ENCODE data around the gene RPP25L. TPM values are rescaled to one million over a fixed set of nuclear protein-coding genes. Genes with fewer than 3 reads are reported as not detected.

The RPP25L gene
- total RNA-seq, 2 donors from 2014 or later: 29.9 to 49.2 TPM

DNA sequence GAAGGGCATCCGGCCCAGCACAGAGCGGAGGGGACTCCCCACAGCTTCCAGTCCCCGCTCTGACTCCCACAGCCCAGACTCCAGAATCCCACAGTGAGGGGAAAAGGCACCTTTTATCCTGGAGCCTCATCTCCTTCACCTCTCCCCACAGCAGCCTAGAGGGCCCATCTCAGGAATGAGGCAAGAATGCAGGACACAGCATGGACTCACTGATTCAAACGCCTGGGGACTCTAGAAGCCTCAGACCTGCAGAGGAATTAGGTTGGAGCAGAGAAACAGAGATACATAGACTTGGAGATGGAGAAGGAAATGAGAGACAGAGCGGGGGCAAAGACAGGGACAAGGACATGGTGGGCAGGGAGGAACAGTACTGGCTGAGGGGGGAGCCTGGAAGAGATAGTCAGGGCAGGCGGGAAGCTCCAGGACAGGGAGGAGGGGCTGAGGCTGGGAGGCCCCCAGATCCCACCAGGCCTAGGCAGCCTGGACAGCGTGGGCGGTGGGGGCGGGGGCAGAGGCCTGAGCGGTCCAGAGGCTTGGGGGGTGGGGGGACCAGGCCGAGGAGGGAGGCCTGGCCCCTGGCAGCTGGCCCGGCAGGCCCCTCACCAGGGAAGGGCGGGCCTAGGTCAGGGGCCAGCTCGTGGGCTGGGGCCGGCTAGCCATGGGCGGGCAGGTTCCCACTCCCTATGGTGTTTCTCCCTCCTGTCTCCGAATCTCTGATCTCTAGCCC is 38.1 kb downstream of the RPP25L start:
- no peaks in the 10 kb centered on the region for H3K27me3 ChIP-seq
- H3K27ac ChIP-seq: no peak overlapping the region
- H3K4me1 ChIP-seq: peaks cover 0 to 37% of the 10 kb centered on the region in 2 donors
- no peaks in the 10 kb centered on the region for H3K9me3 ChIP-seq
- no peak overlapping the region for H3K4me3 ChIP-seq
- H3K36me3 ChIP-seq: no peaks in the 10 kb centered on the region
- TF ChIP-seq, protein P1, sequence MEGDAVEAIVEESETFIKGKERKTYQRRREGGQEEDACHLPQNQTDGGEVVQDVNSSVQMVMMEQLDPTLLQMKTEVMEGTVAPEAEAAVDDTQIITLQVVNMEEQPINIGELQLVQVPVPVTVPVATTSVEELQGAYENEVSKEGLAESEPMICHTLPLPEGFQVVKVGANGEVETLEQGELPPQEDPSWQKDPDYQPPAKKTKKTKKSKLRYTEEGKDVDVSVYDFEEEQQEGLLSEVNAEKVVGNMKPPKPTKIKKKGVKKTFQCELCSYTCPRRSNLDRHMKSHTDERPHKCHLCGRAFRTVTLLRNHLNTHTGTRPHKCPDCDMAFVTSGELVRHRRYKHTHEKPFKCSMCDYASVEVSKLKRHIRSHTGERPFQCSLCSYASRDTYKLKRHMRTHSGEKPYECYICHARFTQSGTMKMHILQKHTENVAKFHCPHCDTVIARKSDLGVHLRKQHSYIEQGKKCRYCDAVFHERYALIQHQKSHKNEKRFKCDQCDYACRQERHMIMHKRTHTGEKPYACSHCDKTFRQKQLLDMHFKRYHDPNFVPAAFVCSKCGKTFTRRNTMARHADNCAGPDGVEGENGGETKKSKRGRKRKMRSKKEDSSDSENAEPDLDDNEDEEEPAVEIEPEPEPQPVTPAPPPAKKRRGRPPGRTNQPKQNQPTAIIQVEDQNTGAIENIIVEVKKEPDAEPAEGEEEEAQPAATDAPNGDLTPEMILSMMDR (IDR thresholded peaks at IDR 0.05): no peak
- no peak for DNase-seq (ENCODE audit: low spot score)

DNA sequence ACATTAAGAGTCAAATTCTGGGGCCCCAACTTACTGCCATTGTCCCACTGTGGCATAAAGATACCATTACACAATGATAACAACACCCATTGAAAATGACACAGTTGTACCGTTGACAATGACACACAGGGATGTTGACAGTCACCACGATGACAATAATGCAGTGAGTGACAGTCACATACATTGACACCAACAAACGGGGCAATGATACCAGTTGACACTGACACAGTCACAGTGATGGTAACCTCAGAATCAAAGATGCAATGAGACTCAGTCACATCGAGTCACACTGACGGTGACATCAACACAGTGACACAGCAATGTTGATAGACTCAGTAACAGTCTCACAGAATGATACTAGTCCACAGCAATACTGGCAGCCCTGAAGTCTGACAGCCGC is 39.3 kb downstream of the RPP25L start:
- TF ChIP-seq, protein P1 (IDR thresholded peaks at IDR 0.05): no peak
- Histone ChIP-seq H3K4me1 (peaks cover 0 to 34% of the 10 kb centered on the region in 2 donors), H3K9me3 (no peaks in the 10 kb centered on the region), H3K27ac (no peak overlapping the region), H3K4me3 (no peak overlapping the region), H3K36me3 (no peaks in the 10 kb centered on the region), H3K27me3 (no peaks in the 10 kb centered on the region)
- no peak for DNase-seq (ENCODE audit: low spot score)

DNA sequence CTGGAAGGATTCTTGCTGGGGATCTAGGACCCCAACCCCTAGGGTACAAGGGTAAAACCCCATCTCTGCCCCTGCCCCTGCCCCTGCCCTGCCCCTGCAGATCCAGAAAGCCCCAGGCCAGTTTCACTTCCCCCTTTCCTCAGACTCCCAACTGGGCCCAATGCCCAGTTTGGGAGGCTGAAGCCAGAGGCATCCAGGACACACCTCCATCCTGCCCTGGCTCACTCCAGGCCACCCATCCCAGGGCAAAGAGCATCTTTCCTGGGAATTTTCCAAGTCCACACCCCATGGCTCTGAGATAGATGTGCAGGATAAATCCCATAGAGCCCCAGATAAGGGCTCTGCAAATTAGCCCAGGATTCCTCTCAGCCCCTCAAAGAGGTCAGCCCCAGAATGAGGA is 39.8 kb downstream of the RPP25L start:
- no peak for DNase-seq (ENCODE audit: low spot score)
- Histone ChIP-seq H3K36me3 (no peaks in the 10 kb centered on the region), H3K4me1 (peaks cover 0 to 32% of the 10 kb centered on the region in 2 donors), H3K27me3 (no peaks in the 10 kb centered on the region), H3K9me3 (no peaks in the 10 kb centered on the region), H3K4me3 (no peak overlapping the region), H3K27ac (no peak overlapping the region)
- TF ChIP-seq, protein P1 (IDR thresholded peaks at IDR 0.05): no peak

DNA sequence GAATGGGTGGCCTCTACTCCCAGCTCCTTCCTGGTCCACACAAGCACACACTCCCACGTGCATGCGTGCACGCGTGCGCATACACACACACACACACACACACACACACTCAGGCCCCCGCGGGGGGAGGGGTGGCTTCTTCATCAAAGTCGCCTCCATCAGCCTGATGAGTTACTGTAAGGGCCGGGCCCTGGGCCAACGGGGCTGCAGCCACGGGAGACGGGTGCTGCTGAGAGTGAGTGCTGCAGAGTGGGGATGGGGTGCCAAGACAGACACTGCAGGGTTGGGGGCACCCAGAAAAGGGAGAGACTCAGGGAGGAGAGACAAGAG is 40.5 kb downstream of the RPP25L start:
- H3K4me1 ChIP-seq: peaks cover 0 to 33% of the 10 kb centered on the region in 2 donors
- H3K9me3 ChIP-seq: no peaks in the 10 kb centered on the region
- DNase-seq (ENCODE audit: low spot score): no peak
- no peak overlapping the region for H3K27ac ChIP-seq
- H3K36me3 ChIP-seq: no peaks in the 10 kb centered on the region
- TF ChIP-seq, protein P1 (IDR thresholded peaks at IDR 0.05): no peak
- no peak overlapping the region for H3K4me3 ChIP-seq
- H3K27me3 ChIP-seq: no peaks in the 10 kb centered on the region

DNA sequence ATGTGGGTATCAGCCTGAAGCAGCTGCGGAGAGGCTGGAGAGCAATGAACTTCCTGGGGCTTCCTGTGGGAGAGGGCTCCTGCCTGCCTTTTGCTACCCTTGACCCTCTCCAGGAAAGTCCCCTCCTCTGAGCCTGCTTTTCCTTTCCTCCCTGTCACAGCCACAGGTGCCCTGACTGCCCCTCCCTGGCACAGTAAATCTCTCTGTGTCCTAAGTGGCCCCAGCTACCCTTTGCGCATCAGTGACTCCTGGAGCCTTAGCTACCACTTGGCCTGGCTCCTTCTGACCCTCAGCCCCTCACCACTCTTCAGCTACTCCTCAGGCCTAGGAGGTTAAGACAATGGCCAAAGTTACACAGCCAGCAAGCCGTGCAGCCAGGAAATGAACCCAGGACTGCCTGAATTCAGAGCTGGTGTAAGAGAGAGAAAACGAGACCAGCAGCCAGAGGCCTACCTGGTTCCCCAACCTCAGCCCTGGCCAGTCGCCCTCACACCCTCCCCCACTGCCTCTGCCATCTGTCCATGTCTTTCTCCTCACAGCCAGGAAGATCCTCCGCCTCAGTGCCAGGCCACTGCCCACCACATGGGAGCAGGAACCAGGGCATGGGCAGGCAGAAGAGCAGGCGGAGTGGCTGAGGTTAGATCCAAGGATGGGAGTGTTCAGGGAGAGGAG is 41.0 kb downstream of the RPP25L start:
- Histone ChIP-seq H3K4me1 (peaks cover 0 to 35% of the 10 kb centered on the region in 2 donors), H3K9me3 (no peaks in the 10 kb centered on the region), H3K36me3 (no peaks in the 10 kb centered on the region), H3K4me3 (no peak overlapping the region), H3K27me3 (no peaks in the 10 kb centered on the region), H3K27ac (no peak overlapping the region)
- TF ChIP-seq, protein P1 (IDR thresholded peaks at IDR 0.05): no peak
- DNase-seq (ENCODE audit: low spot score): no peak
